Stimulated activated CD4-positive, alpha-beta T cell treated with anti-CD3 and anti-CD28 coated beads, TNF-alpha, amount 100 ng/mL, for 1 hour (primary cell): ENCODE measurements around the gene CPNE2.
"Not testable (repeated sequence)": the region's sequence is repeated elsewhere in the genome, so short reads cannot be mapped to it uniquely, and the experiment has no call there.

Source experiments
- DNase-seq, 3 donors: peaks; one replicate each; pipeline ENCODE4 v3.0.0-alpha.2; 2020; ENCODE audit warnings: low read depth in 3 of 3, low spot score in 1 of 3

CPNE2 gene

DNA sequence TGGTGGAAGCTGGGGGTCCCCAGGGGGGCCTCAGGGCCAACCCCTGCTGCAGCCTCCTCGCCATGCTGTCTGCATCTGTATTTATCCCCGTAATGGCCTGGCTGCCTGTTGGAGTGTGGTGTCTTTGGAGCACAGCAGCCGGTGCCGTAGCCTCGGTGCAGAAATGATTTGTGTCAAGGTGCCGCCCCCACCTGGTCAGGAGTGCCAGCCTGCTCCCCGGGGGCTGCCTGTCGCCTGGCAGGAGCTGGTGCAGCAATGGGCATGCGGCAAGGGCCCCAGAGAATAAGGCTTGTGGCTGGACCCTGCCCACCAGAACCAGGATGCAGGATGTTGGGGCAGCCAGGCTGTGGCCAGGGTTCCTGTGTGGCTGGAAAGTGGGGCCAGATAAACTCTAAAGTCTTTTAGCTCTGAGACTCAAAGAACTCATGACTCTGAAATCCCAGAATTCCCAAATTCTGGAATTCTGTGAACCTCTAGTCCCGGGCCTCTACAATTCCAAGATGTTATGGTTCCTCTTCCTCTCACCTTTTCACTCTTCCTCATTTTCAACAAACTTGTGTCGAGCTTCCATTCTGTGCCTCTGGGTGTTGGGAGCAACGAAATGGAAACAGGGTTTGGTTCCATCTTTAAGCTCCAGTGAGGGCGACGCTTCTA, 5.9 kb downstream of the CPNE2 start:
- no peak for DNase-seq

DNA sequence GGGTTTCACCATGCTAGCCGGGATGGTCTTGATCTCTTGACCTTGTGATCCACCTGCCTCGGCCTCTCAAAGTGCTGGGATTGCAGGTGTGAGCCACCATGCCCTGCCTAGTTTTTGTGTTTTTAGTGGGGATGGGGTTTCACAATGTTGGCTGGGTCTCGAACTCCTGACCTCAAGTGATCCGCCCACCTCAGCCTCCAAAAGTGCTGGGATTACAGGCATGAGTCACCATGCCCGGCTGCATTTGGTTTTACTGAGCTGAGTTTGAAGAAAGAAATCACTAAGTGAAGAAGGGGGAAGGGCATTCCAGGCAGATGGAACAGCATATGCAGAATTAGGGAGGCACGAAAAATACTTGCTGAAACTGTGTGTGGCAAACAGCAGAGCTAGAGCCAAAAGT, 7.6 kb downstream of the CPNE2 start:
- not testable (repeated sequence) for DNase-seq

GRCh38 chr16:57100445-57100844, 8.1 kb downstream of the CPNE2 start:
- no peak for DNase-seq

GRCh38 chr16:57102888-57103851, 10.8 kb downstream of the CPNE2 start:
- DNase-seq: no peak

GRCh38 chr16:57104706-57105105, 12.3 kb downstream of the CPNE2 start:
- no peak for DNase-seq

DNA sequence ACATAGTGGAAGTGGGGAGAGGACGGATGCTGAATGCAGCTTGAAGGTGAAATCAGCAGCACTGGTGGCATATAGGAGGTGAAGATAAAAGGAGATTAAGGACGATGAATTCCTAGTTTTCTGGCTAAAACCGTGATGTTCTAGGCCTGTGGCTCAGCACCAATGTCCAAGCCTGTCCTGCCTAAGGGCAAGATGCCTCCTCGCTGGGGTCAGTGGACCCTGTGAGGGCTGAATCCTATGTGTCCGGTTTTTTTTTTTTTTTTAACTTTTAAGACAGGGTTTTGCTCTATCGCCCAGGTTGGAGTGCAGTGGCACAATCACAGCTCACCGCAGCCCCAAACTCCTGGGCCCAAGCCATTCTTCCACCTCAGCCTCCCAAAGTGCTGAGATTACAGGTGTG, 12.8 kb downstream of the CPNE2 start:
- DNase-seq: no peak

- no peak for DNase-seq
Measured at GRCh38 chr16:57106767-57107166, 14.4 kb downstream of the CPNE2 start.

DNA sequence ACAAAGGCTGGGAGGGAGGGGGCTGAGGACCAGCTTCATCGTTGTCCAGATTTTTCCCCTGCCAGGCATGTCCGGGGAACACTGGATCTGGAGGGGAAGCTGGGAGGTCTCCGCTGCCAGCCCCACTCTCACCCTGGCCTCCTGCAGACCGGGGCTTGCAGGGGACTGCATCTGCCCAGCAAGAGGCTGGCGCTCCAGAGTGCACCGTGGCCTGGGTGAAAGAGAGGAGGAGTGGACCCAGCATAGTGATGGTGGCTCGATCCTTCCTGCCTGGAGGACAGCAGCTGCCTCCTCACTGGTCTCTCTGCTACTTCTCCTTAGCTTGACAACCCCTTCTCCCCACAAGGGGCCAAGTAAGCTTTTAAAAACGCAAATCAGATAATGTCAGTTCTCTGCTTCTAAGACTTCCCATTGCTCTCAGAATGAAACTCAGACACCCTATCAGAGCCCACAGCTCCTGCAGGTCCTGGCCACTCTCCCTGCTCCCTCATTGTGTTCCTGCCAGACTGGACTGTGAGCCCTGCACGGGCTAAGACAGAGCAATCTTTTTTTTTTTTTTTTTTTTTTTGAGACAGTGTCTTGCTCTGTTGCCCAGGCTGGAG, 15.0 kb downstream of the CPNE2 start:
- no peak for DNase-seq

DNA sequence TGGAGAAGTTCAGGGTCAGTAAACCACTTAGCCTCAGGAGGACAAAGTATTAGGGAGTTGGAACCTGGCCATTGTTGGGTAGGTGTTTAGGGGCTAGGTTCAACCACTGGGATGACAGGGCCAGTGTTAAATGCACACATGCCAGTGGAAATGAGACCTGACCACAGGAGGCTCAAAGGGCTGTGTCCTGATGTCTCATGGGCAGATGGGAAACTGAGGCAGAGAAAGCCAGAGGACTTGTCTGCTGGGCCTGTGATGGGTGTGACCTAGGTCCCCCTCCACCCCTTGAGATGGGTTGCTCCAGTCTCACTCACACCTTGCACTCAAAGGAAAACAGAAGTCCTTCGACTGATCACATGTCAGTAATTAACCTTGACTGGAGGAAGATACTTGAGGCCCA, 16.0 kb downstream of the CPNE2 start:
- no peak for DNase-seq

DNA sequence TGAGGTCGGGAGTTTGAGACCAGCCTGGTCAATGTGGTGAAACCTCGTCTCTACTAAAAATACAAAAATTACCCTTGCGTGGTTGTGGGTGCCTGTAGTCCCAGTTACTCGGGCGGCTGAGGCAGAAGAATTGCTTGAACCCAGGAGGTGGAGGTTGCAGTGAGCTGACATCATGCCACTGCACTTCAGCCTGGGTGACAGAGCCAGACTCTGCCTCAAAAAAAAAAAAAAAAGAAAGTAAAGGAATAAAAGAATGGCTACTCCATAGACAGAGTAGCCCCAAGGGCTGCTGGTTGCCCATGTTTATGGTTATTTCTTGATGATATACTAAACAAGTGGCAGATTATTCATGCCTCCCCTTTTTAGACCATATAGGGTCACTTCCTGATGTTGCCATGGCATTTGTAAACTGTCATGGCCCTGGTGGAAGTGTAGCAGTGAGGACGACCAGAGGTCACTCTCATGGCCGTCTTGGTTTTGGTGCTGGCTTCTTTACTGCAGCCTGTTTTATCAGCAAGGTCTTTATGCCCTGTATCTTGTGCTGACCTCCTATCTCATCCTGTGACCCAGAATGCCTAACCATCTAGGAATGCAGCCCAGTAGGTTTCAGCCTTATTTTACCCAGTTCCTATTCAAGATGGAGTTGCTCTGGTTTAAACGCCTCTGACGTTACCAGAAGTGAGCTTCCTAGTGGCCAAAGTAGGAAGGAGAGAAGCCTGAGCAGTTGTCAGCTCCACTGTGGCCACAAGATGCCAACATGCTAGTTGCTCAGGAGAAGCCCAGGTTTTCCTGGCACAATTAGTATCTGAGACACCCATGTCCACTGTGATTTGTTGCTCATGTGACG, 17.1 kb downstream of the CPNE2 start:
- not testable (repeated sequence) for DNase-seq

GRCh38 chr16:57110937-57111336, 18.6 kb downstream of the CPNE2 start:
- DNase-seq: no peak

DNA sequence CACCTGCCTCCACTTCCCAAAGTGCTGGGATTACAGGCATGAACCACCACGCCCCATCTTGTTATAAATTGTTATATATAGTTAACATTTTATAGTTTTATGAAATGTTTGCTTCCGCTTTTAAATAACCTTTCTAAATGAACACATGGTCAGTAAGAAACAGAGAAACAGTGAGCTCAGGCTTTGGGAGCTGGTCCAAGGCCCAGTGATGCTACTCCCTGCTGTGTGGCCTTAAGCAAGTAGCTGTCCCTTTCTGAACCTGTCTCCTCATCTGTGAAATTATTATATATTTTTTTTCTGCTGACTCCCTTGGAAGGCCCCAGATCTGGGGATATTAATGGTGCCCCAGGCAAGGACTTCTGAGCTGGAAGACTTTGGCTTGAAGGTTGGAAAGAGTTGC, 19.0 kb downstream of the CPNE2 start:
- DNase-seq: no peak

DNA sequence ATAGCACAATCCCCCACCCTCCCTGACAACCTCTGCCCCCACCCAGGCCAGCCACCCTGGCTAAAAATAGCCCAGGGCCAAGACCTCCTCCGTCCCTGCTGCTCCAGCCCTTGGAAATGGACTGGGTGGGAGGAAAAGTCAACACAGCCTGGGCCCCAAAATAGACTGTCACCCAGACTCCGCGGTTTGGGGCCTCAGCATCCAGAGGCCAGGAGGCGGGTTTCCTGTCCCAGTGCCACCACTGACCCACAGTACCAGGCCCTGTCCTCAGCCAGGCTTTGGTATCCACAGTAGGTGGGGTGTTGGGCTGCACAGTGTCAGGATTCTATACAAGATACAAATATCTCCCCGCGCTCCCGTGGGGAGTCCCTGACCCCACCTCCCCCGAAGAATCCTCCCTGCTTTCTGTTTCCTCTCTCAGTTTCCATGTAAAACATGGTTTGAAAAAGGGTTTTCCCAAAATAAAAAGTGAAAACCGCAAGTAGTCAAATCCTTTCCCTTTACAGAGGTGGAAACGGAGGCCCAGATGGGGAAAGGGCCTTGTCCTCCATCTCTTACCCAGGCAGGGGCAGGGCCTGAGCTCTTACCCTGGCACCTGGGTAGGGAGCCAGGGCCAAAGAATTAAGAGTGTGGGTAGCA, 20.1 kb downstream of the CPNE2 start:
- no peak for DNase-seq

GRCh38 chr16:57113042-57113453, 20.7 kb downstream of the CPNE2 start:
- DNase-seq: no peak

DNA sequence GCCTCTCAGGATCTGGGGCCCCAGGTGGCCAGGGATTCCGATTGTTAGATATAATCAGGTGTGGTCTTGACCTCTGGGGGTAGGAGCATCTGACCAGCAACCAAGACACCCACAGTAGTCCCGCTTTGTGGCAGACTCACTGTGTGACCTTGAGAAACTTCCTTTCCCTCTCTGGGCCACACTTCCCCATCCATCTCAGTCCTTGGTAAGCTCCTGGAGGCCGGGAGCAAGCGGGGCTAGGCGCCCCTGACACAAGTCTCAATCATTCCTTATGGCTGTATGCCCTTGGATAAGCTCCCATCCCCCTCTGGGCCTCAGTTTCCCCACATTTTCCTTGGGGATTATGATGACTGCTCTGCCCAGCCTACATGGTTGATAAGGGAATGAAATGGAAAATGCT, 21.3 kb downstream of the CPNE2 start:
- no peak for DNase-seq

GRCh38 chr16:57115168-57115513, 22.8 kb downstream of the CPNE2 start:
- DNase-seq: no peak

DNA sequence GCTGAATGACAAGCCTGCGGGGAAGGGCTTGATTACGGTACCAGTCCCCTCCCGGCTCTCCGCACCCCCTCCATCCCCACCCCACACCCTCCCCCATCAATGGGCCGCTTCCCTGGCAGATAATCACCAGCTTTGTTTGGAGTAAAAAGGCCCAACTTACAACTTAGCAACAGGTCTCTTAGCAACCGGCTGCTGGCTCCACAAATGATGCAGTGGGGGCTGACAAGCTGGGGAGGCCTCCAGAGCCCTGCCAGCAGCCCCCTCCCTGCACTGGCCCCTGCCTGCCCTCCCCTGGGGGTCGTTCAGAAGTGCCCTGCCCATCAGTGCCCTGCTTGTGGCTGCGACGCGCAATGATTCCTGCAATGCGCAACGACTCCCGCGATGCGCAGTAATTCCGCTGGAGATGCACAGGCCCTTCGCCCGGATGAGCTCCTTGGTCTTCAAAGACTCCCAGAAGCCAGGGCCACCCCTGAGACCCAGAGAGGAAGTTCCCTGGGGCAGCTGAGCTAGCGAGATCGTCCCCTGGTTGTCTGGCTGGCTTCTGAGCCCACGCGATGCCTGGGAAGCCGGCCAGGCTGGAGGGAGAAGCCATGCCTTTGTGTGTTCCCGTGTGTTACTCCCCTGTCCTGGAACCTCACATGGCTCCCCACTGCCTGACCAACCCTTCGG, 23.3 kb downstream of the CPNE2 start:
- no peak for DNase-seq

GRCh38 chr16:57118461-57119084, 26.2 kb downstream of the CPNE2 start:
- no peak for DNase-seq

- no peak for DNase-seq
Measured at GRCh38 chr16:57123216-57123973, 31.0 kb downstream of the CPNE2 start.
